Ureter (tissue), 1 donor: ENCODE measurements around the gene TUBB. TPM values are rescaled to one million over a fixed set of nuclear protein-coding genes. Genes with fewer than 3 reads are reported as not detected.

Experiments used
- DNase-seq: peaks from one replicate; pipeline ENCODE4 v3.0.0-alpha.2; 2020; ENCODE audit warnings: low spot score
- total RNA-seq: library from RNA; stranded (reverse); gene quantifications from one replicate; pipeline ENCODE4 v1.2.4, GENCODE V29; 2023
- donor health status: DM: yes; HTN: yes; CAD: no.

Gene TUBB
- total RNA-seq, 1 donor from 2014 or later, result 357 TPM

- peak; percentile 66 for DNase-seq
Observed at GRCh38 chr6:30687659-30688431, 32.3 kb upstream of the TUBB start.

GRCh38 chr6:30688569-30688968 is 31.6 kb upstream of the TUBB start:
- DNase-seq, result no peak

- no peak for DNase-seq
Observed at GRCh38 chr6:30689022-30689865, 30.9 kb upstream of the TUBB start.

- DNase-seq, result no peak
Observed at GRCh38 chr6:30689985-30690384, 30.2 kb upstream of the TUBB start.

- DNase-seq, result peak; percentile 88
Observed at GRCh38 chr6:30690403-30691207, 29.5 kb upstream of the TUBB start, which contains the start of gene NRM. TSS of gene NRM (minus strand) at chr6:30690984. CDS start at chr6:30690974, 10 bp downstream.

- no peak for DNase-seq
Observed at GRCh38 chr6:30691208-30691847, 28.8 kb upstream of the TUBB start.

GRCh38 chr6:30696432-30696831 is 23.7 kb upstream of the TUBB start:
- no peak for DNase-seq

- no peak for DNase-seq
Observed at GRCh38 chr6:30700340-30700739, 19.8 kb upstream of the TUBB start.

GRCh38 chr6:30703011-30703410 is 17.1 kb upstream of the TUBB start:
- no peak for DNase-seq

- no peak for DNase-seq
Observed at GRCh38 chr6:30703821-30704220, 16.3 kb upstream of the TUBB start.

GRCh38 chr6:30705620-30706019 is 14.5 kb upstream of the TUBB start:
- DNase-seq, result no peak

- no peak for DNase-seq
Observed at GRCh38 chr6:30707281-30707850, 12.8 kb upstream of the TUBB start.

- DNase-seq, result no peak
Observed at GRCh38 chr6:30709101-30709868, 10.9 kb upstream of the TUBB start.

- DNase-seq, result no peak
Observed at GRCh38 chr6:30711758-30712380, 8.3 kb upstream of the TUBB start.

GRCh38 chr6:30712441-30712945 is 7.7 kb upstream of the TUBB start:
- DNase-seq, result no peak

GRCh38 chr6:30714263-30714662 is 5.9 kb upstream of the TUBB start:
- DNase-seq, result no peak

- no peak for DNase-seq
Observed at GRCh38 chr6:30716879-30717128, 3.3 kb upstream of the TUBB start.

GRCh38 chr6:30717129-30717844 is 2.9 kb upstream of the TUBB start, which contains the start of gene MDC1:
TSS of gene MDC1 (minus strand) at chr6:30717281. CDS start at chr6:30715175, 2,106 bp downstream.
- DNase-seq, result peak; percentile 99
